Lower leg skin (tissue), 3 donors: Measurements from ENCODE around the gene TRIO.

Experiments used
- POLR2A ChIP-seq, 2 donors: fragments of 450-650 bp; IDR thresholded peaks; one replicate each; pipeline ENCODE4 v1.6.1; 2016 to 2017; ENCODE audit warnings: antibody characterized with exemption in 2 of 2, mild to moderate bottlenecking in 1 of 2, moderate library complexity in 1 of 2
- TF ChIP-seq, protein P1 (sequence below), 3 donors: fragments of 450-650 bp; IDR thresholded peaks; one replicate each; pipeline ENCODE4 v1.5.1; 2016; ENCODE audit warnings: antibody characterized with exemption in 3 of 3, mild to moderate bottlenecking in 3 of 3, moderate library complexity in 2 of 3

DNA sequence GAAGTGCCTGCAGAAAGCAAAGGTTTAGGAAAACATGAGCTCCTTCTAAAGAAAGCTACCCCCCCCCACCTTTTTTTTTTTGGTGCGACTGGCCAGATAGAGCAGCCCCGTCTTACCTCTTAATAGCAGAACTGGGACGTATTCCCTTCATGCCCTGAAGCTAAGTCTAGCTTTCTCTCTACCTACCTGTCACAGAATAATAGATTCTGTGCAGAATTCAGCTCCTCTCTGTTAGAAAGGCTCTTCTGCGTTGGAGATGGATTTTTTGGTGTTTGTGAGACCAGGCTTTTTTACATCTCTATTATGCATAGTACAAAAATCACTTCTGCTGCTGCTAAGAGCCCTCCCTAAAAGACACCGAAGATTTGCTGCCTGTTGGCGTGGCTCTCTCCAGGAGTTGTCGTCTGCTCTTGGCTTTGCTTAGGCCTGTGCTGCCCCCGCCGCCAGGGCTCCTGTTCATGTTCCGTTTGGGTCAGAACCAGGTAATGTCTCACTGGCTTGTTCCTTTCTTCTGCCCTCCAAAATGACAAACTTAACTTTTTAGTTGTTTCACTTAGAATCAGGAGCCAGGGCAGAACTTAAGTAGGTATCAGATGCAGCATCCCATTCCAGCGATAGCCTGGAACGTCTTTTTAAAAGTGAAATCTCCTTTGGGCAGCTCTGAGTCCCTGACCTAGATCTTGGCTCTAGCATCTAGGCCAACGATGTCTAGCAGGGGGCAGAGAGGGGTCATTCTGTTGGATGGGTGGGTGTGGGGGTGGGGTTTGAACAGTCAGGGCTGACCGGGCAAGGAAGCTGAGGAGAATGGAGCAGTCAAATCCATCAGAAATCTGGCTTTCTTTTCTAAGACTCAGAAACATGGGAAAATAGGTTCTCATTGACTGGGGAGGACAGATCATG, 2.5 kb downstream of the TRIO start:
- TF ChIP-seq, protein P1, sequence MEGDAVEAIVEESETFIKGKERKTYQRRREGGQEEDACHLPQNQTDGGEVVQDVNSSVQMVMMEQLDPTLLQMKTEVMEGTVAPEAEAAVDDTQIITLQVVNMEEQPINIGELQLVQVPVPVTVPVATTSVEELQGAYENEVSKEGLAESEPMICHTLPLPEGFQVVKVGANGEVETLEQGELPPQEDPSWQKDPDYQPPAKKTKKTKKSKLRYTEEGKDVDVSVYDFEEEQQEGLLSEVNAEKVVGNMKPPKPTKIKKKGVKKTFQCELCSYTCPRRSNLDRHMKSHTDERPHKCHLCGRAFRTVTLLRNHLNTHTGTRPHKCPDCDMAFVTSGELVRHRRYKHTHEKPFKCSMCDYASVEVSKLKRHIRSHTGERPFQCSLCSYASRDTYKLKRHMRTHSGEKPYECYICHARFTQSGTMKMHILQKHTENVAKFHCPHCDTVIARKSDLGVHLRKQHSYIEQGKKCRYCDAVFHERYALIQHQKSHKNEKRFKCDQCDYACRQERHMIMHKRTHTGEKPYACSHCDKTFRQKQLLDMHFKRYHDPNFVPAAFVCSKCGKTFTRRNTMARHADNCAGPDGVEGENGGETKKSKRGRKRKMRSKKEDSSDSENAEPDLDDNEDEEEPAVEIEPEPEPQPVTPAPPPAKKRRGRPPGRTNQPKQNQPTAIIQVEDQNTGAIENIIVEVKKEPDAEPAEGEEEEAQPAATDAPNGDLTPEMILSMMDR (IDR thresholded peaks at IDR 0.05) = no peak
- TF ChIP-seq POLR2A (IDR thresholded peaks at IDR 0.05) = no peak
